GM23248 (cell line): ENCODE data around the gene TBL1X.

Experiments
- EZH2 ChIP-seq: fragments of 200-600 bp; sonication (generic); IDR thresholded peaks from 2 replicates; pipeline ENCODE4 v1.6.1; 2018; ENCODE audit warnings: antibody characterized with exemption, mild to moderate bottlenecking; ENCODE audit not compliant: insufficient read depth, poor library complexity, severe bottlenecking
- EZH2phosphoT487 ChIP-seq: fragments of 200-600 bp; sonication (generic); IDR thresholded peaks from 2 replicates; pipeline ENCODE4 v1.6.1; 2018; ENCODE audit warnings: antibody characterized with exemption, moderate library complexity, mild to moderate bottlenecking, low read depth; ENCODE audit not compliant: insufficient read depth

- no peak for TF ChIP-seq EZH2
- TF ChIP-seq EZH2phosphoT487: no peak
Measured at GRCh38 chrX:9659571-9660195, 194.8 kb downstream of the TBL1X start.
